GM12874 (cell line): ENCODE data around the gene ABCC11.

Experiments
- TF ChIP-seq, protein P1 (sequence below): IDR thresholded peaks from 2 replicates; pipeline ENCODE4 v1.5.1; 2011; ENCODE audit warnings: low read depth, mild to moderate bottlenecking, control low read depth, low read length, moderate library complexity; ENCODE audit not compliant: insufficient read depth

ABCC11 gene

DNA sequence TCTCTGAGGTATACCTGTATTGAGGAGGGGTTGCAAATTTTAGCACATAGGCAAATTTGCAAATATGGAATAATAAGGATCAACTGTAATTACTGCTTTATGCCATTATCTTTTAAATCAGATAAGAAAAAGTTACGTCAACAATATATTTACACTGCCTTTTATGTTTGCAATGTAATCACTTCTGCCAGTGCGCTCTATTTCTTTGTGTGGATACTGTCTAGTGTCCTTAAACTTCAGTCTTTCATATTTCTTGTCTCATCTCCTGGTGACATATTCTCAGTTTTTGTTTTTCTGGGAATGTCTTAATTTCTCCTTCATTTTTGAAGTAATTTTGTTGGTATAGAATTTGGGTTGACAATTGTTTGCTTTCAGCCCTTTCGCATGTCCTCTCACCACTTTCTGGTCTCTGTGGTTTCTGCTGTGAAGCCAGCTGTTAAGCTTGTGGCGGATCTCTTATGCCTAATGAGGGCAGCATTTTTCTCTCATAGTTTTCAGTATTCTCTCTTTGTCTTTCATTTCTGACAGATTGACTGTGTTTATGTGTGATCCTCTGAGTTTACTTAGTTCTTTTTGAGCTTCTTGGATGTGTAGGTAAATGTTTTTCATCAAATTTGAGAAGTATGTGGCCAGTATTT lies 37.6 kb upstream of the ABCC11 start:
- TF ChIP-seq, protein P1, sequence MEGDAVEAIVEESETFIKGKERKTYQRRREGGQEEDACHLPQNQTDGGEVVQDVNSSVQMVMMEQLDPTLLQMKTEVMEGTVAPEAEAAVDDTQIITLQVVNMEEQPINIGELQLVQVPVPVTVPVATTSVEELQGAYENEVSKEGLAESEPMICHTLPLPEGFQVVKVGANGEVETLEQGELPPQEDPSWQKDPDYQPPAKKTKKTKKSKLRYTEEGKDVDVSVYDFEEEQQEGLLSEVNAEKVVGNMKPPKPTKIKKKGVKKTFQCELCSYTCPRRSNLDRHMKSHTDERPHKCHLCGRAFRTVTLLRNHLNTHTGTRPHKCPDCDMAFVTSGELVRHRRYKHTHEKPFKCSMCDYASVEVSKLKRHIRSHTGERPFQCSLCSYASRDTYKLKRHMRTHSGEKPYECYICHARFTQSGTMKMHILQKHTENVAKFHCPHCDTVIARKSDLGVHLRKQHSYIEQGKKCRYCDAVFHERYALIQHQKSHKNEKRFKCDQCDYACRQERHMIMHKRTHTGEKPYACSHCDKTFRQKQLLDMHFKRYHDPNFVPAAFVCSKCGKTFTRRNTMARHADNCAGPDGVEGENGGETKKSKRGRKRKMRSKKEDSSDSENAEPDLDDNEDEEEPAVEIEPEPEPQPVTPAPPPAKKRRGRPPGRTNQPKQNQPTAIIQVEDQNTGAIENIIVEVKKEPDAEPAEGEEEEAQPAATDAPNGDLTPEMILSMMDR: no peak

DNA sequence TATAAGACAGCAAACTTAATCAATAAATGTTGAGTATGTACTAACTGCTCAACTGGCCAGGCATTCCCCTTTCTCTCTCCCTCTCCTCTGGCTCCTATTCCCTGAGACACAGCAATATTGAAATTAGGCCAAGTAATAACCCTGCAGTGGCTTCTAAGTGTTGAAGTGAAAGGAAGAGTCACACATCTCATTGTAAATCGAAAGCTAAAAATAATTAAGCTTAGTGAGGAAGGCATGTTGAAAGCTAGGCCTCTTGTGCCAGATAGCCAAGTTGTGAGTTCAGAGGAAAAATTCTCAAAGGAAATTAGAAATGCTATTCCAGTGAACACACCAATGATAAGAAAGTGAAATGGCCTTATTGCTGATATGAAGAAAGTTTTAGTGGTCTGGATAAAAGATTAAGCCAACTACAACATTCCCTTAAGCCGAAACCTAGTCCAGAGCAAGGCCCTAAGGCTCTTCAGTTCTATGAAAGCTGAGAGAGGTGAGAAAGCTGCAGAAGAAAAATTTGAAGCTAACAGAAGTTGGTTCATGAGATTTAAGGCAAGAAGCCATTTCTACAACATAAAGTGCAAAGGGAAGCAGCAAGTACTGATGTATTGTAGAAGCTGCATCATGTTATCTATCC lies 35.4 kb upstream of the ABCC11 start:
- TF ChIP-seq, protein P1: no peak

DNA sequence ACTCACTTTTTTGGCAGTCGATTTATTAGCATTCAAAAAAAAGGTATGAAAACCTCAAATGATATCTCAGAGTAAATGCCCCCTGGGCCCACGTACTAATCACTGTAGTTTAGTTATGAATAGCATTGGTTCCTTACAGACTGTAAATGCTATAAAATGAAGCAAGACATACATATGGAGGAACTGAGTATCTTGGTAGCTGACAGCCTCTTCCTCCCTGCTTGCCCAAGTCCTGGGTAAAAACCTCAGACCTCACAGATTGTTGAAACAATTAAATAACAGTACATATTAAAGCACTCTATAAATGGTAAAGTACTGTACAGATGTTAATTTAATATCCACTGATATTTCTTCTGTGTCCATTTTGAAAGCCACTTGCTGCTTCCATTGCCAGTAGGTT lies 33.2 kb upstream of the ABCC11 start:
- TF ChIP-seq, protein P1: no peak

DNA sequence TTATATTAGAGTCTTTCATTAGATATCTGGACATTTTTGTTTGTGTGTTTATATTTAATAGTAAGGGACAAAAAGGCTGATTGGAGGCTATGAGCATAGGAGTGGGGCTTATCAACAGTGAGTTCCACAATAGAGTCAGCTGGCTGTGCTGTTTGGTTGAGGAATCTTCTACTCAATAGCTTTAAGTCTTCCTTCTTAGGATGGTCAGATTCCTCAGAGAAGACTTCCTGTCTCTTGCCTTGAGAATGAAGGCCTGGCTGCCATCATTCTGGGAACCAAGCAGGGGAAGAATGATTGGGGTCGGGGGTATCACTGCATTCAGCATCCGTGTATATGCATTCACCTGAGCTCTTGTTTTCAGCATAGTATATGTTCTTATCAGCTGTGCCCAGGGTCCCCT lies 31.9 kb upstream of the ABCC11 start:
- TF ChIP-seq, protein P1: no peak

DNA sequence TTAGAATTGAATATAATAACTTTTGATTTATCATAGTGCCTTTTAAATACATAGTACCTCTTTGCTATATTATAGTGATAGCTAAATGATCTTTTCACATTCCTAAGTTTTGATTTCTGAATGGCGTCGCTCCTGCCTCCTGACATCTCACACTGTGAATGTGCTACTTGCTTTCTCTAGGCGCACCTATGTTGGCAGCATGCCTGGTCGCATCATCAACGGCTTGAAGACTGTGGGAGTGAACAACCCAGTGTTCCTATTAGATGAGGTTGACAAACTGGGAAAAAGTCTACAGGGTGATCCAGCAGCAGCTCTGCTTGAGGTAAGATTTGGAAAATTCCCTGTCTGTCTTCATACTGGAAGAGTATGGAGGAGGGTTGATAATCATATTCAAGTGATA lies 29.8 kb upstream of the ABCC11 start:
- TF ChIP-seq, protein P1: no peak

DNA sequence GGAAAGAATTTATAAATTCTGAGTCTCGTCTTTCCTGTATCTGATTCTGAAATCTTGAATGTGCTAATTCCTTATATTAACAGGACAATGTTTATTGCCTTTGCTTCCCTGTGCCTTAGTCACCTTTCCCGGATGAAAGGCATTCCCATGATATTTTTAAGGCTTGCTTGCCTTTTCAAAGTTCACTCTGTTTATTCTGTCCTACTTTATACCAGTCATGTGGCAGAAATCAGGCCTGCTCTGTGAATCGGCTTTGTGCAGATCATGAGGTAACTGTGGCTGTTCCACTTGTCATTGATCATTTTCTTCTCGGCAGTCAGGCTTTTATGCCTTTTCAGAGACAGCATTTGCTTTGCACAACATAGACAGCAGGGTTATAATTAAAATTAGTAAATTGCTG lies 28.8 kb upstream of the ABCC11 start:
- TF ChIP-seq, protein P1: no peak

DNA sequence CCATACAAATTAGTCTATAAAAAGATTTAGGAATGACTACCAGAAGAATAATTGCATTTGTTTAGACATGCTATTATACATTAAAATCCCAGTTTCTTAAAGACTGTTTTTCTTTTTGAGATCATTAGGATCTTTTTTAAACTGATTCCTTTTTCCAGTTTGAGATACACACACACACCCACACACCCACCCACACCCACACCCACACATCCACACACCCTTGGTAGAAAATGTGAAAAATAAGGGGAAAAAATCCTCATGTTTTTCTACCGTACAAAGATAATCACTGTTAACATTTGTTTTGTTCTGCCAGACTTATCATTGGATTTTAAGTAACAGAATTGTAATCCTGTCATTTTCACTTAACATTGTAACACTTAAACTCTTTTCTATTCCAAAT lies 27.1 kb upstream of the ABCC11 start:
- TF ChIP-seq, protein P1: no peak
